Measurements from ENCODE around the gene OR2A14. TPM values are rescaled to one million over a fixed set of nuclear protein-coding genes. Genes with fewer than 3 reads are reported as not detected.

OR2A14 gene
- total RNA-seq, result not detected

- TF ChIP-seq POLR2AphosphoS5 (IDR thresholded peaks at IDR 0.05) (no peak), EP300 (IDR thresholded peaks at IDR 0.05) (no peak), CTCF (IDR thresholded peaks at IDR 0.05) (no peak), POLR2A (IDR thresholded peaks at IDR 0.05) (no peak)
- ATAC-seq, result no peak
- Histone ChIP-seq H3K27me3 (no peaks in the 10 kb centered on the region), H3K4me1 (no peaks in the 10 kb centered on the region), H3K9me3 (no peaks in the 10 kb centered on the region), H3K4me3 (no peak within 1 kb of the TSS), H3K27ac (no peak within 1 kb of the TSS), H3K36me3 (no peaks in the 10 kb centered on the region)
- 89 to 91% methylated on average over 1 of the region's 1 CpG for WGBS, 2 donors (ENCODE audit: low coverage in 1 of 2)
Measured at GRCh38 chr7:144122876-144123275, at the start of gene OR2A14. Gene OR2A14, plus strand, starts transcription at chr7:144123176. Its CDS starts 5,937 bp downstream, at chr7:144129113.

- WGBS, 2 donors (ENCODE audit: low coverage in 1 of 2), result 80 to 82% methylated on average over 4 to 8 of the region's 8 CpGs
- no peaks in the 10 kb centered on the region for H3K27me3 ChIP-seq
- H3K27ac ChIP-seq, result no peak overlapping the region
- no peak overlapping the region for H3K4me3 ChIP-seq
- no peaks in the 10 kb centered on the region for H3K4me1 ChIP-seq
- no peak for TF ChIP-seq POLR2AphosphoS5 (IDR thresholded peaks at IDR 0.05)
- TF ChIP-seq EP300 (IDR thresholded peaks at IDR 0.05), result no peak
- TF ChIP-seq CTCF (IDR thresholded peaks at IDR 0.05), result no peak
- no peak for TF ChIP-seq POLR2A (IDR thresholded peaks at IDR 0.05)
- no peak for ATAC-seq
- H3K9me3 ChIP-seq, result no peaks in the 10 kb centered on the region
- no peaks in the 10 kb centered on the region for H3K36me3 ChIP-seq
Measured at GRCh38 chr7:144074374-144074773, 48.6 kb upstream of the OR2A14 start.

- no peaks in the 10 kb centered on the region for H3K36me3 ChIP-seq
- 73 to 79% methylated on average over 1 to 2 of the region's 2 CpGs for WGBS, 2 donors (ENCODE audit: low coverage in 1 of 2)
Measured at GRCh38 chr7:144085978-144086377, 37.0 kb upstream of the OR2A14 start, which contains the start of gene OR2A12. Gene OR2A12, plus strand, starts transcription at chr7:144086278. Its CDS starts 8,830 bp downstream, at chr7:144095108.

GRCh38 chr7:144086730-144087129, 36.2 kb upstream of the OR2A14 start:
- Histone ChIP-seq H3K9me3 (peaks cover 0 to 8% (median 0%) of the 10 kb centered on the region in 3 donors), H3K4me3 (no peak overlapping the region), H3K27me3 (no peaks in the 10 kb centered on the region), H3K27ac (no peak overlapping the region), H3K4me1 (no peaks in the 10 kb centered on the region), H3K36me3 (no peaks in the 10 kb centered on the region)
- 47 to 49% methylated on average over 4 of the region's 4 CpGs for WGBS, 2 donors (ENCODE audit: low coverage in 1 of 2)
- no peak for TF ChIP-seq POLR2A (IDR thresholded peaks at IDR 0.05)
- TF ChIP-seq CTCF (IDR thresholded peaks at IDR 0.05), result no peak
- no peak for TF ChIP-seq POLR2AphosphoS5 (IDR thresholded peaks at IDR 0.05)
- no peak for TF ChIP-seq EP300 (IDR thresholded peaks at IDR 0.05)
- ATAC-seq, result no peak

More at GRCh38 chr7:144085978-144086377, 37.0 kb upstream of the OR2A14 start, which contains the start of gene OR2A12:
- no peaks in the 10 kb centered on the region for H3K27me3 ChIP-seq
- H3K27ac ChIP-seq, result no peak within 1 kb of the TSS
- ATAC-seq, result no peak
- no peaks in the 10 kb centered on the region for H3K4me1 ChIP-seq
- H3K4me3 ChIP-seq, result no peak within 1 kb of the TSS
- H3K9me3 ChIP-seq, result peaks cover 0 to 5% (median 0%) of the 10 kb centered on the region in 3 donors
- TF ChIP-seq EP300 (IDR thresholded peaks at IDR 0.05), result no peak
- no peak for TF ChIP-seq CTCF (IDR thresholded peaks at IDR 0.05)
- no peak for TF ChIP-seq POLR2AphosphoS5 (IDR thresholded peaks at IDR 0.05)
- no peak for TF ChIP-seq POLR2A (IDR thresholded peaks at IDR 0.05)

GRCh38 chr7:144087230-144087629, 35.7 kb upstream of the OR2A14 start:
- H3K4me3 ChIP-seq, result no peak overlapping the region
- peaks cover 0 to 8% (median 0%) of the 10 kb centered on the region in 3 donors for H3K9me3 ChIP-seq
- ATAC-seq, result no peak
- no peaks in the 10 kb centered on the region for H3K27me3 ChIP-seq
- H3K27ac ChIP-seq, result no peak overlapping the region
- H3K4me1 ChIP-seq, result no peaks in the 10 kb centered on the region
- H3K36me3 ChIP-seq, result no peaks in the 10 kb centered on the region
- no peak for TF ChIP-seq POLR2A (IDR thresholded peaks at IDR 0.05)
- TF ChIP-seq CTCF (IDR thresholded peaks at IDR 0.05), result no peak
- no peak for TF ChIP-seq EP300 (IDR thresholded peaks at IDR 0.05)
- no peak for TF ChIP-seq POLR2AphosphoS5 (IDR thresholded peaks at IDR 0.05)
- 62 to 67% methylated on average over 1 of the region's 1 CpG for WGBS, 2 donors (ENCODE audit: low coverage in 1 of 2)

All from gastroesophageal sphincter (tissue), 4 donors.